GM12872 (cell line): ENCODE results near the gene CNTNAP1.

ENCODE experiments used
- CTCF ChIP-seq: IDR thresholded peaks from 3 replicates; pipeline ENCODE4 v1.5.1; 2011; ENCODE audit warnings: low read depth, mild to moderate bottlenecking, low read length, moderate library complexity; ENCODE audit not compliant: insufficient read depth

The CNTNAP1 gene

GRCh38 chr17:42694524-42694923 is 12.2 kb downstream of the CNTNAP1 start:
- no peak for TF ChIP-seq CTCF

GRCh38 chr17:42695500-42695899 is 13.2 kb downstream of the CNTNAP1 start:
- no peak for TF ChIP-seq CTCF

- no peak for TF ChIP-seq CTCF
These were observed 14.9 kb downstream of the CNTNAP1 start for GRCh38 chr17:42697108-42697811.

- no peak for TF ChIP-seq CTCF
These were observed 16.5 kb downstream of the CNTNAP1 start for GRCh38 chr17:42698736-42699414.

DNA sequence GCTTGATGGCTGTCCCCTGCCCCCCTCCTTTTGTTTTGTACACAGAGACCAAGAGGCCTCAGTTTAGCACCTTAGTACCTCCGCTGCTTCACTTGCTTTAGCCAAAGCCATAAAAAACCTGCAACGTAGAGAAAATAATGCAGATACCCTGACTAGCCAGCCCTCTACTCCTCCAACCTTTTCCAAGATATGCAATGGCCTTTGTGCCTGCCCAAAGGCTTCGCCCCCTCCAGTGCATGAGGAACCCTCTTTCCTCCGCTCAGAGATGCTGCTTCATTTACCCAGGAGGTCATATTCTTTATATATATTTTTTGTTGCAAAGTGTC is 17.0 kb downstream of the CNTNAP1 start:
- TF ChIP-seq CTCF = no peak

GRCh38 chr17:42700586-42701289 is 18.4 kb downstream of the CNTNAP1 start:
- TF ChIP-seq CTCF = no peak

GRCh38 chr17:42702446-42702845 is 20.1 kb downstream of the CNTNAP1 start:
- no peak for TF ChIP-seq CTCF
